ENCODE measurements around the gene EPHA10.
"Not testable (repeated sequence)": the region's sequence is repeated elsewhere in the genome, so short reads cannot be mapped to it uniquely, and the experiment has no call there.

Gene EPHA10

GRCh38 chr1:37716321-37716720 lies 48.6 kb downstream of the EPHA10 start:
- no peak for DNase-seq (ENCODE audit: low spot score)

- no peak for DNase-seq (ENCODE audit: low spot score)
These were observed 50.2 kb downstream of the EPHA10 start for GRCh38 chr1:37714689-37715088.

- DNase-seq (ENCODE audit: low spot score) = no peak
These were observed 50.7 kb downstream of the EPHA10 start for GRCh38 chr1:37714226-37714625.

- DNase-seq (ENCODE audit: low spot score) = no peak
These were observed 56.4 kb downstream of the EPHA10 start for GRCh38 chr1:37708471-37708870.

- no peak for DNase-seq (ENCODE audit: low spot score)
These were observed 59.5 kb downstream of the EPHA10 start for GRCh38 chr1:37705399-37705798.

- no peak for DNase-seq (ENCODE audit: low spot score)
These were observed 60.0 kb downstream of the EPHA10 start for GRCh38 chr1:37704966-37705365.

GRCh38 chr1:37703061-37703460 lies 61.9 kb downstream of the EPHA10 start:
- DNase-seq (ENCODE audit: low spot score) = no peak

- DNase-seq (ENCODE audit: low spot score) = no peak
These were observed 63.9 kb downstream of the EPHA10 start for GRCh38 chr1:37701051-37701450.

GRCh38 chr1:37699147-37699546 lies 65.8 kb downstream of the EPHA10 start:
- no peak for DNase-seq (ENCODE audit: low spot score)

- DNase-seq (ENCODE audit: low spot score) = no peak
These were observed 67.2 kb downstream of the EPHA10 start for GRCh38 chr1:37697737-37698136.

GRCh38 chr1:37697090-37697489 lies 67.8 kb downstream of the EPHA10 start:
- DNase-seq (ENCODE audit: low spot score) = no peak

- no peak for DNase-seq (ENCODE audit: low spot score)
These were observed 72.1 kb downstream of the EPHA10 start for GRCh38 chr1:37692834-37693175.

GRCh38 chr1:37692078-37692833 lies 72.7 kb downstream of the EPHA10 start, which contains the start of gene CDCA8:
TSS of gene CDCA8 (plus strand) at chr1:37692516. CDS start at chr1:37692691, 175 bp downstream.
- DNase-seq (ENCODE audit: low spot score) = peak; percentile 94

GRCh38 chr1:37691497-37692077 lies 73.3 kb downstream of the EPHA10 start:
- DNase-seq (ENCODE audit: low spot score) = peak; percentile 70

- peak; percentile 67 for DNase-seq (ENCODE audit: low spot score)
These were observed 76.0 kb downstream of the EPHA10 start for GRCh38 chr1:37688926-37689325.

GRCh38 chr1:37687764-37688163 lies 77.2 kb downstream of the EPHA10 start:
- peak; percentile 36 for DNase-seq (ENCODE audit: low spot score)

- no peak for DNase-seq (ENCODE audit: low spot score)
These were observed 79.2 kb downstream of the EPHA10 start for GRCh38 chr1:37685722-37686121.

- DNase-seq (ENCODE audit: low spot score) = not testable (repeated sequence)
These were observed 80.7 kb downstream of the EPHA10 start for GRCh38 chr1:37684182-37684581.

- DNase-seq (ENCODE audit: low spot score) = peak; percentile 83
These were observed 82.5 kb downstream of the EPHA10 start for GRCh38 chr1:37682334-37682987.

- no peak for DNase-seq (ENCODE audit: low spot score)
These were observed 84.0 kb downstream of the EPHA10 start for GRCh38 chr1:37680933-37681332.

GRCh38 chr1:37677808-37678207 lies 87.1 kb downstream of the EPHA10 start:
- no peak for DNase-seq (ENCODE audit: low spot score)

GRCh38 chr1:37677143-37677439 lies 87.8 kb downstream of the EPHA10 start:
- no peak for DNase-seq (ENCODE audit: low spot score)
